Activated CD4-positive, alpha-beta memory T cell treated with anti-CD3 and anti-CD28 coated beads for 36 hours (primary cell): ENCODE results near the gene MON1B. TPM values are rescaled to one million over a fixed set of nuclear protein-coding genes. Genes with fewer than 3 reads are reported as not detected.
"Not testable (repeated sequence)": the region's sequence is repeated elsewhere in the genome, so short reads cannot be mapped to it uniquely, and the experiment has no call there.

Source experiments
- CTCF ChIA-PET: fragments of 350-600 bp; sonication (Branson Sonifier 250); formaldehyde crosslinking; loops from one replicate; lab custom pipeline; 2021; ENCODE audit warnings: antibody characterized with exemption, inconsistent platforms; lab: Charles Lee
- POLR2A ChIA-PET: fragments of 350-600 bp; sonication (Branson Sonifier 250); formaldehyde crosslinking; loops from one replicate; lab custom pipeline; 2021; ENCODE audit warnings: antibody characterized with exemption; lab: Charles Lee
- DNase-seq: peaks from one replicate; pipeline ENCODE4 v3.0.0-alpha.2; 2020
- H3K27ac Mint-ChIP-seq: one replicate; pipeline ENCODE4 v1.8.0; 2021; ENCODE audit warnings: mixed read lengths
- H3K27me3 Mint-ChIP-seq: one replicate; pipeline ENCODE4 v1.8.0; 2021; ENCODE audit warnings: mixed read lengths
- H3K36me3 Mint-ChIP-seq: one replicate; pipeline ENCODE4 v1.8.0; 2021; ENCODE audit warnings: mixed read lengths
- H3K4me1 Mint-ChIP-seq: one replicate; pipeline ENCODE4 v1.8.0; 2021; ENCODE audit warnings: low read depth, mixed read lengths
- H3K4me3 Mint-ChIP-seq: one replicate; pipeline ENCODE4 v1.8.0; 2021; ENCODE audit warnings: mild to moderate bottlenecking, mixed read lengths
- H3K9me3 Mint-ChIP-seq: one replicate; pipeline ENCODE4 v1.8.0; 2021; ENCODE audit warnings: mixed read lengths
- intact Hi-C: fragments of 100-400 bp; cut with micrococcal nuclease; formaldehyde crosslinking; loops from one replicate; pipeline ENCODE4 v1.15.1; 2023
- total RNA-seq, 2 experiments: library from RNA; stranded (reverse); gene quantifications; one replicate each; pipeline ENCODE4 v1.2.3, GENCODE V29; 2021

MON1B gene
- total RNA-seq, 2 experiments from 2014 or later: 63.7 to 70.2 TPM

- Mint-ChIP-seq H3K9me3 (no peaks in the 10 kb centered on the region), H3K4me1 (no peaks in the 10 kb centered on the region), H3K27me3 (peaks cover 35% of the 10 kb centered on the region), H3K27ac (no peak overlapping the region), H3K4me3 (no peak overlapping the region), H3K36me3 (no peaks in the 10 kb centered on the region)
- no peak for DNase-seq
- ChIA-PET CTCF (interaction anchor here (0.6 to 4.1 kb wide), 26 partner anchors 9 to 1973 kb away, joined by 3 to 33 read pairs (median 5); partner anchors contain the start of genes MON1B and TMEM170A), POLR2A (interaction anchor here (0.9 kb wide), 1 partner anchor 19 kb away, joined by 3 read pairs; the partner anchor contains the start of gene MON1B)
- intact Hi-C loops: loop anchor here (1.0 to 10.0 kb wide), 2 partner anchors 517 to 1383 kb away; no protein-coding TSS in a partner anchor
Observed at GRCh38 chr16:77171745-77172635, 19.0 kb upstream of the MON1B start.

GRCh38 chr16:77172951-77173350, 18.0 kb upstream of the MON1B start:
- Mint-ChIP-seq H3K9me3 (no peaks in the 10 kb centered on the region), H3K27me3 (peaks cover 32% of the 10 kb centered on the region), H3K27ac (no peak overlapping the region), H3K4me3 (no peak overlapping the region), H3K4me1 (no peaks in the 10 kb centered on the region), H3K36me3 (no peaks in the 10 kb centered on the region)
- CTCF ChIA-PET: interaction anchor here (1.2 to 4.1 kb wide), 2 partner anchors 71 to 1386 kb away, joined by 4 to 33 read pairs; no protein-coding TSS in a partner anchor
- no peak for DNase-seq
- intact Hi-C loops: loop anchor here (10.0 kb wide), 1 partner anchor 518 kb away; no protein-coding TSS in a partner anchor
- POLR2A ChIA-PET: no interaction called here

- Mint-ChIP-seq H3K9me3 (no peaks in the 10 kb centered on the region), H3K4me1 (no peaks in the 10 kb centered on the region), H3K27me3 (peaks cover 9% of the 10 kb centered on the region), H3K36me3 (no peaks in the 10 kb centered on the region), H3K27ac (no peak overlapping the region), H3K4me3 (no peak overlapping the region)
- POLR2A ChIA-PET: no interaction called here
- no peak for DNase-seq
- intact Hi-C loops: no loop called here
- CTCF ChIA-PET: interaction anchor here (1.2 kb wide), 1 partner anchor 11 kb away, joined by 3 read pairs; no protein-coding TSS in a partner anchor
Observed at GRCh38 chr16:77183137-77183536, 7.9 kb upstream of the MON1B start.

GRCh38 chr16:77186298-77186697, 4.7 kb upstream of the MON1B start:
- H3K4me1 Mint-ChIP-seq, intact Hi-C loops, H3K27me3 Mint-ChIP-seq, H3K27ac Mint-ChIP-seq, CTCF ChIA-PET, H3K4me3 Mint-ChIP-seq, DNase-seq, H3K36me3 Mint-ChIP-seq, H3K9me3 Mint-ChIP-seq, POLR2A ChIA-PET: not testable (repeated sequence)

GRCh38 chr16:77190190-77190477, 856 bp upstream of the MON1B start:
- no peak for DNase-seq
- intact Hi-C loops: loop anchor here (1.0 to 2.0 kb wide), 9 partner anchors 22 to 1757 kb away; partner anchors contain the start of genes CFDP1, GABARAPL2, KARS1 and NUDT7
- ChIA-PET CTCF (no interaction called here), POLR2A (interaction anchor here (0.9 to 1.6 kb wide), 2 partner anchors 21 to 23 kb away, joined by 3 to 5 read pairs; no protein-coding TSS in a partner anchor)
- Mint-ChIP-seq H3K36me3 (peaks cover 28% of the 10 kb centered on the region), H3K4me3 (peak overlapping the region; percentile 86), H3K27me3 (peaks cover 4% of the 10 kb centered on the region), H3K27ac (peak overlapping the region; percentile 98), H3K4me1 (peaks cover 33% of the 10 kb centered on the region), H3K9me3 (no peaks in the 10 kb centered on the region)

- Mint-ChIP-seq H3K4me3 (peak overlapping the region; percentile 86), H3K27ac (peak overlapping the region; percentile 98), H3K9me3 (no peaks in the 10 kb centered on the region), H3K36me3 (peaks cover 35% of the 10 kb centered on the region), H3K4me1 (peaks cover 33% of the 10 kb centered on the region), H3K27me3 (no peaks in the 10 kb centered on the region)
- DNase-seq: peak; percentile 44
- POLR2A ChIA-PET: interaction anchor here (0.7 to 1.6 kb wide), 3 partner anchors 20 to 1544 kb away, joined by 3 to 5 read pairs (median 5); partner anchors contain the start of genes KARS1 and TERF2IP
- CTCF ChIA-PET: interaction anchor here (1.1 kb wide), 1 partner anchor 20 kb away, joined by 5 read pairs; no protein-coding TSS in a partner anchor
- intact Hi-C loops: loop anchor here (2.0 kb wide), 3 partner anchors 1545 to 1635 kb away; partner anchors contain the start of genes GABARAPL2, KARS1, TERF2IP and TMEM231
Observed at GRCh38 chr16:77191259-77191969, 424 bp downstream of the MON1B start.

GRCh38 chr16:77193377-77193776, 2.4 kb downstream of the MON1B start:
- DNase-seq: no peak
- Mint-ChIP-seq H3K27me3 (no peaks in the 10 kb centered on the region), H3K27ac (no peak overlapping the region), H3K4me1 (peaks cover 33% of the 10 kb centered on the region), H3K36me3 (peaks cover 47% of the 10 kb centered on the region), H3K4me3 (no peak overlapping the region), H3K9me3 (no peaks in the 10 kb centered on the region)
- POLR2A ChIA-PET: no interaction called here
- CTCF ChIA-PET: no interaction called here
- intact Hi-C loops: no loop called here

- CTCF ChIA-PET: no interaction called here
- DNase-seq: no peak
- H3K9me3 Mint-ChIP-seq: no peaks in the 10 kb centered on the region
- no peak overlapping the region for H3K27ac Mint-ChIP-seq
- no peaks in the 10 kb centered on the region for H3K27me3 Mint-ChIP-seq
- H3K4me1 Mint-ChIP-seq: peaks cover 30% of the 10 kb centered on the region
- POLR2A ChIA-PET: no interaction called here
- no peak overlapping the region for H3K4me3 Mint-ChIP-seq
- intact Hi-C loops: no loop called here
- peaks cover 50% of the 10 kb centered on the region for H3K36me3 Mint-ChIP-seq
Observed at GRCh38 chr16:77194295-77195231, 3.6 kb downstream of the MON1B start.

GRCh38 chr16:77195411-77195810, 4.4 kb downstream of the MON1B start:
- DNase-seq: no peak
- H3K27ac Mint-ChIP-seq: no peak overlapping the region
- H3K36me3 Mint-ChIP-seq: peaks cover 50% of the 10 kb centered on the region
- H3K4me3 Mint-ChIP-seq: no peak overlapping the region
- H3K9me3 Mint-ChIP-seq: no peaks in the 10 kb centered on the region
- CTCF ChIA-PET: no interaction called here
- intact Hi-C loops: no loop called here
- POLR2A ChIA-PET: no interaction called here
- no peaks in the 10 kb centered on the region for H3K27me3 Mint-ChIP-seq
- peaks cover 30% of the 10 kb centered on the region for H3K4me1 Mint-ChIP-seq

- DNase-seq: no peak
- no peak overlapping the region for H3K4me3 Mint-ChIP-seq
- POLR2A ChIA-PET: no interaction called here
- H3K9me3 Mint-ChIP-seq: no peaks in the 10 kb centered on the region
- no peaks in the 10 kb centered on the region for H3K27me3 Mint-ChIP-seq
- H3K4me1 Mint-ChIP-seq: peaks cover 16% of the 10 kb centered on the region
- CTCF ChIA-PET: no interaction called here
- intact Hi-C loops: no loop called here
- H3K36me3 Mint-ChIP-seq: peaks cover 37% of the 10 kb centered on the region
- no peak overlapping the region for H3K27ac Mint-ChIP-seq
Observed at GRCh38 chr16:77197747-77198146, 6.8 kb downstream of the MON1B start.

GRCh38 chr16:77199211-77199610, 8.2 kb downstream of the MON1B start, which contains the start of gene SYCE1L:
TSS of gene SYCE1L (plus strand) at chr16:77199408. CDS start at chr16:77199452, 44 bp downstream.
- no peak for DNase-seq
- intact Hi-C loops: no loop called here
- H3K27ac Mint-ChIP-seq: no peak within 1 kb of the TSS
- H3K9me3 Mint-ChIP-seq: no peaks in the 10 kb centered on the region
- peaks cover 1% of the 10 kb centered on the region for H3K4me1 Mint-ChIP-seq
- peaks cover 29% of the 10 kb centered on the region for H3K36me3 Mint-ChIP-seq
- no peaks in the 10 kb centered on the region for H3K27me3 Mint-ChIP-seq
- POLR2A ChIA-PET: no interaction called here
- H3K4me3 Mint-ChIP-seq: no peak within 1 kb of the TSS
- CTCF ChIA-PET: no interaction called here
